ENCODE data around the gene SLC22A3.

DNA sequence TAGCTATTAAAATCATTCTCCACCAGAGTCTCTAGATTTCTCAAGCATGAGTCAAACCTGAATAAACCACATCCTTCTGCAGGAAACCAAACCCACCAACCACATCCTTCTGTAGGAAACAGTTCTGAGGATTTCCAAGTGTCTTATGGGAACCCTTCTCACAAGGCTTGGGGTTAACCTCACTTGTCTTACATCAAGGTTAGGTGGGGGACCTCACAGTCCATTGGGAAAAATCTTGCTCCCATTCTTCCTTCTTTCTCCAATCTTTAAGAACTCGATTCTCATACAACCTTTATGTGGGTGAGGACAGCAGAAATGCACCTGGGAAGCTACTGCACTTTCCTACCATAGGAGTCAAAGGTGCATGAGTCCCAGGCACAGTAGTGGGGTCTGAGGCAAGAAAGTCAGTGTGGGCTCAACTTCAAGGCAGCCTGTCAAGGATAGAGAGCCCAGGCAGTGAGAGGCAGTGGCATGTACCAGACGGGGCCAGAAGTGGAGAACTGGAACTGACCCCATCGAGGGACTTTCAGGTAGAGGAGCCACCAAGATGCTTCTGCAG is 114.5 kb downstream of the SLC22A3 start:
- TF ChIP-seq, protein P1, sequence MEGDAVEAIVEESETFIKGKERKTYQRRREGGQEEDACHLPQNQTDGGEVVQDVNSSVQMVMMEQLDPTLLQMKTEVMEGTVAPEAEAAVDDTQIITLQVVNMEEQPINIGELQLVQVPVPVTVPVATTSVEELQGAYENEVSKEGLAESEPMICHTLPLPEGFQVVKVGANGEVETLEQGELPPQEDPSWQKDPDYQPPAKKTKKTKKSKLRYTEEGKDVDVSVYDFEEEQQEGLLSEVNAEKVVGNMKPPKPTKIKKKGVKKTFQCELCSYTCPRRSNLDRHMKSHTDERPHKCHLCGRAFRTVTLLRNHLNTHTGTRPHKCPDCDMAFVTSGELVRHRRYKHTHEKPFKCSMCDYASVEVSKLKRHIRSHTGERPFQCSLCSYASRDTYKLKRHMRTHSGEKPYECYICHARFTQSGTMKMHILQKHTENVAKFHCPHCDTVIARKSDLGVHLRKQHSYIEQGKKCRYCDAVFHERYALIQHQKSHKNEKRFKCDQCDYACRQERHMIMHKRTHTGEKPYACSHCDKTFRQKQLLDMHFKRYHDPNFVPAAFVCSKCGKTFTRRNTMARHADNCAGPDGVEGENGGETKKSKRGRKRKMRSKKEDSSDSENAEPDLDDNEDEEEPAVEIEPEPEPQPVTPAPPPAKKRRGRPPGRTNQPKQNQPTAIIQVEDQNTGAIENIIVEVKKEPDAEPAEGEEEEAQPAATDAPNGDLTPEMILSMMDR (conservative IDR thresholded peaks at IDR 0.05; ENCODE audit: low read length): no peak
- TF ChIP-seq EZH2phosphoT487 (IDR thresholded peaks at IDR 0.05; ENCODE audit: borderline replicate concordance, low read depth, low read length): no peak

Measured in OCI-LY7 (cell line).